K562 (cell line): ENCODE data around the gene ZNF490. TPM values are rescaled to one million over a fixed set of nuclear protein-coding genes. Genes with fewer than 3 reads are reported as not detected.

ENCODE experiments used
- BHLHE40 ChIP-seq: IDR thresholded peaks from 2 replicates; pipeline ENCODE4 v1.6.1; 2011; ENCODE audit warnings: low read length, improper control_type of control experiment
- ETV5 ChIP-seq: sonication (generic); formaldehyde crosslinking; IDR thresholded peaks from 2 replicates; pipeline ENCODE4 v1.4.0; 2020; ENCODE audit warnings: low read depth, mild to moderate bottlenecking, missing genetic modification reagents
- FOS ChIP-seq: IDR thresholded peaks from 3 replicates; pipeline ENCODE4 v1.6.1; 2011; ENCODE audit not compliant: insufficient read length; ENCODE audit errors: extremely low read depth
- NR2C2 ChIP-seq, 2 experiments: fragments of 200-800 bp in 1 of 2; sonication (Bioruptor generic) in 1 of 2; sonication (generic) in 1 of 2; formaldehyde crosslinking in 1 of 2; IDR thresholded peaks; 2 replicates each; pipeline versions ENCODE4 v1.6.1 to v1.8.0; 2016 to 2022; ENCODE audit warnings: mild to moderate bottlenecking in 1 of 2, missing compliant biosample characterization in 1 of 2, missing genetic modification characterization in 1 of 2, missing genetic modification reagents in 1 of 2
- PML ChIP-seq: IDR thresholded peaks from 2 replicates; pipeline ENCODE4 v1.6.1; 2012; ENCODE audit warnings: low read length, inconsistent platforms
- PURB ChIP-seq: sonication (generic); formaldehyde crosslinking; IDR thresholded peaks from 2 replicates; pipeline ENCODE4 v1.9.0; 2021; ENCODE audit warnings: low read depth, mild to moderate bottlenecking, missing genetic modification reagents
- RB1 ChIP-seq: fragments of 450-650 bp; IDR thresholded peaks from 2 replicates; pipeline ENCODE4 v1.6.1; 2017; ENCODE audit warnings: low read depth, mild to moderate bottlenecking
- RBM25 ChIP-seq: fragments of 200-400 bp; formaldehyde crosslinking; IDR thresholded peaks from 2 replicates; pipeline ENCODE4 v1.6.1; 2018; ENCODE audit warnings: low read length, low read depth, moderate library complexity; ENCODE audit not compliant: severe bottlenecking
- SMARCB1 ChIP-seq: IDR thresholded peaks from 2 replicates; pipeline ENCODE4 v1.6.1; 2011; ENCODE audit warnings: improper control_type of control experiment, low read depth; ENCODE audit not compliant: insufficient read length
- SP2 ChIP-seq: IDR thresholded peaks from 2 replicates; pipeline ENCODE4 v1.6.1; 2011; ENCODE audit warnings: mild to moderate bottlenecking, low read depth, low read length, moderate library complexity; ENCODE audit not compliant: poor library complexity, severe bottlenecking; ENCODE audit errors: extremely low read depth
- polyA plus RNA-seq, 8 experiments: library from polyadenylated mRNA; depleted of rRNA in 4 of 8; stranded (reverse) in 5 of 8; unstranded in 3 of 8; fragments of >200 nt; fragmentation: Nextera tagmentation in 2 of 8; fragmentation: Illumina TruSeq in 1 of 8; extraction: Ambion mirVana in 2 of 8; extraction: Trizol in 1 of 8; gene quantifications; 2 replicates each; pipeline versions ENCODE4 v1.2.1 to v1.2.3, GENCODE V29; 2011 to 2014; ENCODE audit warnings: inconsistent platforms in 1 of 8, missing spikeins in 1 of 8
- total RNA-seq, 7 experiments: library from RNA; depleted of rRNA in 6 of 7; stranded (reverse); fragments of >200 nt in 6 of 7; fragmentation: Illumina TruSeq in 2 of 7; extraction: Trizol in 2 of 7; gene quantifications; 2 replicates each; pipeline versions ENCODE4 v1.2.1 to v1.2.3, GENCODE V29; 2011 to 2021; ENCODE audit warnings: low replicate concordance in 1 of 7
- TF ChIP-seq, protein P1 (sequence below): sonication (generic); formaldehyde crosslinking; IDR thresholded peaks from 2 replicates; pipeline ENCODE4 v1.8.1; 2023; ENCODE audit warnings: mild to moderate bottlenecking, missing genetic modification reagents
- TF ChIP-seq, protein P2 (sequence below): sonication (generic); formaldehyde crosslinking; IDR thresholded peaks from 2 replicates; pipeline ENCODE4 v1.8.0; 2022; ENCODE audit warnings: mild to moderate bottlenecking, missing genetic modification reagents
- TF ChIP-seq, protein P3 (sequence below): fragments of 450-650 bp; IDR thresholded peaks from 2 replicates; pipeline ENCODE4 v1.6.1; 2016; ENCODE audit warnings: borderline replicate concordance
- TF ChIP-seq, protein P4 (sequence below): sonication (generic); formaldehyde crosslinking; IDR thresholded peaks from 2 replicates; pipeline ENCODE4 v1.8.1; 2023; ENCODE audit warnings: mild to moderate bottlenecking, missing genetic modification reagents, moderate library complexity
- TF ChIP-seq, protein P5 (sequence below): sonication (generic); formaldehyde crosslinking; IDR thresholded peaks from 2 replicates; pipeline ENCODE4 v1.8.0; 2023; ENCODE audit warnings: mild to moderate bottlenecking, missing genetic modification reagents

The ZNF490 gene
- total and polyA plus RNA-seq, 9 of the 15 experiments (the other 6 are each of a cell fraction or from before 2014, with no cell fraction given), result 0.90 to 8.3 (median 4.4) TPM

- TF ChIP-seq, protein P1, sequence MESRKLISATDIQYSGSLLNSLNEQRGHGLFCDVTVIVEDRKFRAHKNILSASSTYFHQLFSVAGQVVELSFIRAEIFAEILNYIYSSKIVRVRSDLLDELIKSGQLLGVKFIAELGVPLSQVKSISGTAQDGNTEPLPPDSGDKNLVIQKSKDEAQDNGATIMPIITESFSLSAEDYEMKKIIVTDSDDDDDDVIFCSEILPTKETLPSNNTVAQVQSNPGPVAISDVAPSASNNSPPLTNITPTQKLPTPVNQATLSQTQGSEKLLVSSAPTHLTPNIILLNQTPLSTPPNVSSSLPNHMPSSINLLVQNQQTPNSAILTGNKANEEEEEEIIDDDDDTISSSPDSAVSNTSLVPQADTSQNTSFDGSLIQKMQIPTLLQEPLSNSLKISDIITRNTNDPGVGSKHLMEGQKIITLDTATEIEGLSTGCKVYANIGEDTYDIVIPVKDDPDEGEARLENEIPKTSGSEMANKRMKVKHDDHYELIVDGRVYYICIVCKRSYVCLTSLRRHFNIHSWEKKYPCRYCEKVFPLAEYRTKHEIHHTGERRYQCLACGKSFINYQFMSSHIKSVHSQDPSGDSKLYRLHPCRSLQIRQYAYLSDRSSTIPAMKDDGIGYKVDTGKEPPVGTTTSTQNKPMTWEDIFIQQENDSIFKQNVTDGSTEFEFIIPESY (CRISPR knock-in tag), result peak; percentile 7; the same call in 1 of the 2 replicates
- TF ChIP-seq, protein P2, sequence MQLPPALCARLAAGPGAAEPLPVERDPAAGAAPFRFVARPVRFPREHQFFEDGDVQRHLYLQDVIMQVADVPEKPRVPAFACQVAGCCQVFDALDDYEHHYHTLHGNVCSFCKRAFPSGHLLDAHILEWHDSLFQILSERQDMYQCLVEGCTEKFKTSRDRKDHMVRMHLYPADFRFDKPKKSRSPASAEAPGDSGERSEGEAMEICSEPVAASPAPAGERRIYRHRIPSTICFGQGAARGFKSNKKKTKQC (CRISPR knock-in tag), result peak; percentile 66; the same call in 1 of the 2 replicates
- peak; percentile 90 for TF ChIP-seq RBM25
- no peak for TF ChIP-seq NR2C2 (CRISPR knock-in tag; IDR thresholded peaks at IDR 0.05)
- peak; percentile 89 for TF ChIP-seq NR2C2 (tag; IDR thresholded peaks at IDR 0.05)
- TF ChIP-seq PURB, result no peak
- peak; percentile 95 for TF ChIP-seq FOS
- TF ChIP-seq SP2, result peak; percentile 91
- peak; percentile 91 for TF ChIP-seq ETV5 (CRISPR knock-in tag)
- no peak for TF ChIP-seq SMARCB1
- TF ChIP-seq BHLHE40, result 0 out of 2 replicates have a peak, but pooled peaks have one; percentile 6
- TF ChIP-seq, protein P3, sequence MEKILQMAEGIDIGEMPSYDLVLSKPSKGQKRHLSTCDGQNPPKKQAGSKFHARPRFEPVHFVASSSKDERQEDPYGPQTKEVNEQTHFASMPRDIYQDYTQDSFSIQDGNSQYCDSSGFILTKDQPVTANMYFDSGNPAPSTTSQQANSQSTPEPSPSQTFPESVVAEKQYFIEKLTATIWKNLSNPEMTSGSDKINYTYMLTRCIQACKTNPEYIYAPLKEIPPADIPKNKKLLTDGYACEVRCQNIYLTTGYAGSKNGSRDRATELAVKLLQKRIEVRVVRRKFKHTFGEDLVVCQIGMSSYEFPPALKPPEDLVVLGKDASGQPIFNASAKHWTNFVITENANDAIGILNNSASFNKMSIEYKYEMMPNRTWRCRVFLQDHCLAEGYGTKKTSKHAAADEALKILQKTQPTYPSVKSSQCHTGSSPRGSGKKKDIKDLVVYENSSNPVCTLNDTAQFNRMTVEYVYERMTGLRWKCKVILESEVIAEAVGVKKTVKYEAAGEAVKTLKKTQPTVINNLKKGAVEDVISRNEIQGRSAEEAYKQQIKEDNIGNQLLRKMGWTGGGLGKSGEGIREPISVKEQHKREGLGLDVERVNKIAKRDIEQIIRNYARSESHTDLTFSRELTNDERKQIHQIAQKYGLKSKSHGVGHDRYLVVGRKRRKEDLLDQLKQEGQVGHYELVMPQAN, result peak; percentile 36; the same call in 1 of the 2 replicates
- TF ChIP-seq, protein P4, sequence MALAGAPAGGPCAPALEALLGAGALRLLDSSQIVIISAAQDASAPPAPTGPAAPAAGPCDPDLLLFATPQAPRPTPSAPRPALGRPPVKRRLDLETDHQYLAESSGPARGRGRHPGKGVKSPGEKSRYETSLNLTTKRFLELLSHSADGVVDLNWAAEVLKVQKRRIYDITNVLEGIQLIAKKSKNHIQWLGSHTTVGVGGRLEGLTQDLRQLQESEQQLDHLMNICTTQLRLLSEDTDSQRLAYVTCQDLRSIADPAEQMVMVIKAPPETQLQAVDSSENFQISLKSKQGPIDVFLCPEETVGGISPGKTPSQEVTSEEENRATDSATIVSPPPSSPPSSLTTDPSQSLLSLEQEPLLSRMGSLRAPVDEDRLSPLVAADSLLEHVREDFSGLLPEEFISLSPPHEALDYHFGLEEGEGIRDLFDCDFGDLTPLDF (CRISPR knock-in tag), result peak; percentile 30; the same call in 1 of the 2 replicates
- 0 out of 2 replicates have a peak, but pooled peaks have one; percentile 65 for TF ChIP-seq PML
- TF ChIP-seq RB1, result peak; percentile 69
- TF ChIP-seq, protein P5, sequence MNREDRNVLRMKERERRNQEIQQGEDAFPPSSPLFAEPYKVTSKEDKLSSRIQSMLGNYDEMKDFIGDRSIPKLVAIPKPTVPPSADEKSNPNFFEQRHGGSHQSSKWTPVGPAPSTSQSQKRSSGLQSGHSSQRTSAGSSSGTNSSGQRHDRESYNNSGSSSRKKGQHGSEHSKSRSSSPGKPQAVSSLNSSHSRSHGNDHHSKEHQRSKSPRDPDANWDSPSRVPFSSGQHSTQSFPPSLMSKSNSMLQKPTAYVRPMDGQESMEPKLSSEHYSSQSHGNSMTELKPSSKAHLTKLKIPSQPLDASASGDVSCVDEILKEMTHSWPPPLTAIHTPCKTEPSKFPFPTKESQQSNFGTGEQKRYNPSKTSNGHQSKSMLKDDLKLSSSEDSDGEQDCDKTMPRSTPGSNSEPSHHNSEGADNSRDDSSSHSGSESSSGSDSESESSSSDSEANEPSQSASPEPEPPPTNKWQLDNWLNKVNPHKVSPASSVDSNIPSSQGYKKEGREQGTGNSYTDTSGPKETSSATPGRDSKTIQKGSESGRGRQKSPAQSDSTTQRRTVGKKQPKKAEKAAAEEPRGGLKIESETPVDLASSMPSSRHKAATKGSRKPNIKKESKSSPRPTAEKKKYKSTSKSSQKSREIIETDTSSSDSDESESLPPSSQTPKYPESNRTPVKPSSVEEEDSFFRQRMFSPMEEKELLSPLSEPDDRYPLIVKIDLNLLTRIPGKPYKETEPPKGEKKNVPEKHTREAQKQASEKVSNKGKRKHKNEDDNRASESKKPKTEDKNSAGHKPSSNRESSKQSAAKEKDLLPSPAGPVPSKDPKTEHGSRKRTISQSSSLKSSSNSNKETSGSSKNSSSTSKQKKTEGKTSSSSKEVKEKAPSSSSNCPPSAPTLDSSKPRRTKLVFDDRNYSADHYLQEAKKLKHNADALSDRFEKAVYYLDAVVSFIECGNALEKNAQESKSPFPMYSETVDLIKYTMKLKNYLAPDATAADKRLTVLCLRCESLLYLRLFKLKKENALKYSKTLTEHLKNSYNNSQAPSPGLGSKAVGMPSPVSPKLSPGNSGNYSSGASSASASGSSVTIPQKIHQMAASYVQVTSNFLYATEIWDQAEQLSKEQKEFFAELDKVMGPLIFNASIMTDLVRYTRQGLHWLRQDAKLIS (CRISPR knock-in tag), result peak; percentile 80; the same call in 1 of the 2 replicates
Measured at GRCh38 chr19:12551060-12551832, 59.4 kb downstream of the ZNF490 start, which contains the start of gene ZNF564 (continued).
